Measurements from ENCODE around the gene SLCO1B3.
"Not testable (repeated sequence)": the region's sequence is repeated elsewhere in the genome, so short reads cannot be mapped to it uniquely, and the experiment has no call there.

DNA sequence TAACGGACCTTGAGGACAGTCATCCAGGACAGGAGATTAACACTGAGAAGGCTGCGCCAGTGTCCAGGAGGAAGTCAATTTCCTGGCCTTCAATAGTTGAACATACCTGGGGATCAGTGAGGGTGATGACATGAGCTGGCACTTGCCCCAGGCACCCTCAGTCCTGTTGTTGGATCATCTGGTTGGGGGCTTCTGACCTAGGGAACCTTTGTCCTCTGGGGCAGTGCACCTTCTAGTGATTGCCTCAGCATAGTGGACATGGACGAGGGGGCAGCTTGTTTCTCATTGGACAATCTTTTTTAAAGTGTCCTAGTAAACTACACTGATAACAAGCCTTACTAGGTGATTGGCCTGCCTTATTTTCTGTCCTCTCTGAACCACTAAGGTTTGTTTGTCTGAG is 30.5 kb upstream of the SLCO1B3 start:
- TF ChIP-seq CTCF (IDR thresholded peaks at IDR 0.05; ENCODE audit: low read depth, low read length); EZH2phosphoT487 (IDR thresholded peaks at IDR 0.05; ENCODE audit: low read depth): not testable (repeated sequence)
